Measurements from ENCODE around the gene DYNLRB1.

Gene DYNLRB1

DNA sequence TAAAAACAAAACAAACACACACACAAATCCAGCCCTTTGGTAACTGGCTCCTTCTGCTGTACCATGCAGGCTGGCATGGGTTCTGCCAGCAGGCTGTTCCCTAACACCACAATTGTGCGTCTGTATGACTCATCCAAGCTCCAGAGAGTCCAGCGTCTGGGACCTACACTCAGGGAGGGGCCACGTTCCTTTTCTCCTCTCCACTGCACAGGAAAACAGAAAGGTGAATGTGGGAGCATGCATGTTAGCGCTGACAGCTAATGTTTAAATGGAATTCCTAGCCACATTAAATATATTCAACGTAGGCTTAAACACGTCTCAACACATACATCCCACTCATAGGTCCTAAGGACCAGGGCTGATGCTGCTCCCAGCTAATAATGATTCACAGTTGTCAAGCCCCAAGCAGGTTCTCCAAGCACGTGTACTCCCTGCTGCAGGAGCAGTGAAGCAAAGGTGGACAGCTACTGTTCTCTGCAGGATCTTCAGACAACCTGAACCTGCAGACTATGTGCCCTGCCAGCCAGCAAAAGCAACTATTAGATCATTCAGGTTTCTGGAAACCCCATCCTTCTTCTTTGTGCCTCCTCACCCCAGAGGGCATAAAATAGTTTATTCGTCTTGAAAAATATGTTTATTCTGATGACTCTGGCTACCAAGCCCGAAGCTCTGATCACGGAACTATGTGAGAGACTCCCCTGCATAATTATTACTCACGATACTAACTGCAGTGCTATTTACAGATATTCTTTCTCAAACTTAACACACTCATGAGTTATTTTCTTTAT is 63.2 kb downstream of the DYNLRB1 start:
- no peak for DNase-seq (ENCODE audit: low read depth)

- DNase-seq (ENCODE audit: low read depth) = no peak
These were observed 64.0 kb downstream of the DYNLRB1 start for GRCh38 chr20:34579979-34580940.

DNA sequence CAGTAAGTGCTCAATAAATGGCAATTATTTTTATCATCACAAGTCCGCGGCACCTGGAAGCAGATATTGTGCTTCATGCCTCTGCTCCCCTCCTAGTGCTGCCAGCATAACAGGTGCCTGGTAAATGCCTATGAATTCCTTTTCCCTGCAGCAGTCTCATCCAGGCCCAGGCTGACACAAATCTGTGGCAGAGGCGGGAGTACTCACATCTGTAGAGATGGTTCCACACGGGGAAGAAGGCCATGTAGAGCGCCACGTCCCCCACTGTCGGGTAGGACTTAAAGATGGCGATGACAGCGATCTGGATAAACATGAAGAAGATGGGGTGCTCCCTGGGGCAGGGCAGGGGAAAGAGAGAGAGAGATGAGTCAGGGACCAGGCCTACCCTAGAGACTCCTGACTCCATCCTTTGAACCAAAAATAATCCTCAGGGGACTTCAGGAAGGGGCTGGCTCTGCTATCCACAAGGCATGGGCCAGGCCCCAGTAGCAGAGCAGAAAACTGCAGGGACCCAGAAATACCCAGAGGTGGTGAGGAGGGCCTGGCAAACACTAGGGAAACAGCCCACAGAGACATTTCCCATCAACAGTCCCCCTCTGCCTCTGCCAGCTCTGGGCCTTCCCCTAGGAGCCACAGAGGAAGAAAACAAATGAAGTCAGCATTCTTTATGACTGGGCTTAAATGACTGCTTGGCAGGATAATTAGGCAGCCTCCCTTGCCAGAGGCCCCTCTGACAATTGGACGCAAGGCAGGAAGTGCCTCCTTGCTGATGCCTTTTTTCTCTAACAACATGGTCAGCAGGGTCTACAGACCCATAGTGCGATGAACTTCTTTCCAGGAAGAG is 65.3 kb downstream of the DYNLRB1 start:
- DNase-seq (ENCODE audit: low read depth) = no peak

GRCh38 chr20:34582221-34582620 is 66.0 kb downstream of the DYNLRB1 start:
- DNase-seq (ENCODE audit: low read depth) = no peak

DNA sequence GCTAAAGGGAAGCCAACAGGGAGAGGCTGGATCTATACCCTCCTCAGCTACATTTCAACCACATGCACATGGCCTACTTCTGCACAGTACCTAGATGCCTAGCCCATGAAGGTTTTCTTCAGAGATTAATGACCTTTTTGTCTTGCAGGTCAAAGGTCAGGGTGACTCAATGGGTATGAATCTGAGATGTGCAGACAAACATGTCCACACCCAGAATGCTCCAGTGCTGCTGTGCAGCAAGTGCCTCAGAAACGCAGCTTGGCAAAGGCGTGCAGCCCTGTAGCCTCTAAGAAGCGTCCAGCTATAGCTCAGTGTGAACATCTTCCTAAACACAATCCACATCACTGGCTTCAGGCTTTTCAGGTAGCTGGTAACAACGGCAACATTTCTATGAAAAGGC is 66.7 kb downstream of the DYNLRB1 start:
- no peak for DNase-seq (ENCODE audit: low read depth)

GRCh38 chr20:34583544-34583943 is 67.3 kb downstream of the DYNLRB1 start:
- DNase-seq (ENCODE audit: low read depth) = no peak

- DNase-seq (ENCODE audit: low read depth) = no peak
These were observed 68.8 kb downstream of the DYNLRB1 start for GRCh38 chr20:34585019-34585418.

GRCh38 chr20:34586488-34587163 is 70.4 kb downstream of the DYNLRB1 start:
- DNase-seq (ENCODE audit: low read depth) = no peak

Data from stimulated activated CD8-positive, alpha-beta memory T cell treated with anti-CD3 and anti-CD28 coated beads, Interleukin-15, amount 100 ng/mL, for 1 hour (primary cell).